ENCODE measurements around the gene IFNG-AS1.
A peak's percentile ranks its signal among the peaks of the same experiment; 100 is the strongest.

IFNG-AS1 gene

GRCh38 chr12:68037616-68038255, 48.5 kb downstream of the IFNG-AS1 start:
- no peak for DNase-seq

DNA sequence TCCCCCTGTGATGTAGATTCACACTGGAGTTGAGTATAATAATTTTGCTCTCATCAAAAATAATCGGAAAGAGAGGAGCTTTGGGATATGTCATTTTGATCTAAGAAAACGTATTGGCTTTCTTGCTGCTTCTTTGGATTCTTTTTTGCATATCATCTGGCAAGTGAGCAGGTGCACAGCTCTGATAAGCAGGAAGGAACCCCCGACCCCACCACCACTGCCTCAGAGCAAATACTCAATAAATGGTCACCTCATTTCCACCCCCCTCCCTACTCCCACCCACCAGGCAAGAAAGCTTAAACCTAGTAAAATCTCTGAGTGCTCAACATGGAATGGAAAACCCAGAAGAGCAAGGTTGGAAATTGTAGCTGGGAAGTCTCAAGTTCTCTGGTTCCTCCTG, 49.4 kb downstream of the IFNG-AS1 start:
- no peak for DNase-seq

DNA sequence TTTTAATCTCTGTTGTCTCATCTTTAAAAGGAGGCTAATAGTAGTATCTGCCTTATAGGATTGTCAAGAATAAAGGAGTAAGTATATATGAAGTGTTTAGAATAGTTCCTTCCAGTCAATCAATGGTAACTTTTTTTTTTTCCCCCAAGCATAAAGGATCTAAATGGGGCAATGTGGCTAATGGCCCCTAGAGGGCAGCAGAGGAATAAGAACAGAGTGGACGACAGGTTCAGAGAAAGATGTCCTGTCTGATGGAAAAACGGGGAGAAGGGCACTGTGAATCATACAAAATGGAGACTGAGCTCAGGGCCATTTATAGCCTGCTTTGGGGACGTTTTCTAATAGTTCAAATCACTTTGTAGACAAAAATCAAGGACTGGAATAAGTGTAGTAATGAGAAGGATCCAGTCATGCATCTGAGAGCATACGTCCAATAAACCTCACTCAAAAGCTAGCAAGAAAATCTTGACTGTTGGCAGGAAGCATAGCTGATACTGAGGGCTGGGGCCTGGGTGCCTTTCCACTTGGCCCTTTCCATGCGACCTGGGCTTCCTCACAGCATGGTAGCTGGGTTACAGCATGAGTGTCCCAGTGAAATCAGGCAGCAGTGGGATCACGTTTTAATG, 51.3 kb downstream of the IFNG-AS1 start:
- peak in 8 of 14 donors; percentile 2 to 31 (median 17) for DNase-seq

- no peak for DNase-seq
Observed at GRCh38 chr12:68042212-68042699, 53.0 kb downstream of the IFNG-AS1 start.

GRCh38 chr12:68043435-68043834, 54.2 kb downstream of the IFNG-AS1 start:
- DNase-seq, result no peak

DNA sequence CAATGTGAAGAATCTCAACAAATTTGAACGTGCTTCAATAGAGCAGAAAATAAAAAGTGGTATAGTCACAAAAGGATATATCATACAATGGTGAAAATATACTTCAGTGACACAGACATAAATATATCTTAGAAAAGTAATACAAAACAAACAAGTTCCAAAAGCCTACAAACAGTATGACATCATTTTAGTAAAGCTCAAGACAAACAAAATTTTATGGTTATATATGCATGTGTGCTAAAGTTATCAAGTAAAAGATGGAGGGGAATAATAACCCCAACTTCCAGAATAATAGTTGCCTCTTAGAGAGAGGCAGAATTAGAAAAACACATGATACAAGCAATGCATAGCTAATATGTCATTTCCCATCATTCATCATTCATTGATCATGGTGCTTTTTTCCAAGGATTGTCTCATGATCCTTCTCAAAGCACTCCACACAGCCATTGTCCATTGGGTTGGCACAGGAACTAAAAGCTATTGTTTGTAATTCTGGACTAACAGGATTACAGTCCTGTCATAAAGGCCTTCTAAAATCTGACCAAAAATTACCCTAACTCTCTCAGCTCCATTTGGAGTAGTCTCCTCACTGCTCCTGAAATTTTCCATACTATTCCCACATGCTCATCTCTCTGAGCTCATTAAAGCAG, 59.5 kb downstream of the IFNG-AS1 start:
- DNase-seq, result no peak

DNA sequence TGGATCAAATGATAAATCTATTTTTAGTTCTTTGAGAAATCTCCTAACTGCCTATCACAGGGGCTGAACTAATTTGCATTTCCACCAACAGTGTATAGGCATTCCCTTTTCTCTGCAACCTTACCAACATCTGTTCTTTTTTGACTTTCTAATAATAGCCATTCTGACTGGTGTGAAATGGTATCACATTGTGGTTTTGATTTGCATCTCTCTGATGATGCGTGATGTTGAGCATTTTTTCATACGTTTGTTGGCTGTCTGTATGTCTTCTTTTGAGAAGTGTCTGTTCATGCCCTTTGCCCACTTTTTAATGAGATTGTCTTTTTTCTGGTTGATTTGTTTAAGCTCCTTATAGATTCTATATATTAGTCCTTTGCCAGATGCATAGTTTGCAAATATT, 67.1 kb downstream of the IFNG-AS1 start:
- no peak for DNase-seq

DNA sequence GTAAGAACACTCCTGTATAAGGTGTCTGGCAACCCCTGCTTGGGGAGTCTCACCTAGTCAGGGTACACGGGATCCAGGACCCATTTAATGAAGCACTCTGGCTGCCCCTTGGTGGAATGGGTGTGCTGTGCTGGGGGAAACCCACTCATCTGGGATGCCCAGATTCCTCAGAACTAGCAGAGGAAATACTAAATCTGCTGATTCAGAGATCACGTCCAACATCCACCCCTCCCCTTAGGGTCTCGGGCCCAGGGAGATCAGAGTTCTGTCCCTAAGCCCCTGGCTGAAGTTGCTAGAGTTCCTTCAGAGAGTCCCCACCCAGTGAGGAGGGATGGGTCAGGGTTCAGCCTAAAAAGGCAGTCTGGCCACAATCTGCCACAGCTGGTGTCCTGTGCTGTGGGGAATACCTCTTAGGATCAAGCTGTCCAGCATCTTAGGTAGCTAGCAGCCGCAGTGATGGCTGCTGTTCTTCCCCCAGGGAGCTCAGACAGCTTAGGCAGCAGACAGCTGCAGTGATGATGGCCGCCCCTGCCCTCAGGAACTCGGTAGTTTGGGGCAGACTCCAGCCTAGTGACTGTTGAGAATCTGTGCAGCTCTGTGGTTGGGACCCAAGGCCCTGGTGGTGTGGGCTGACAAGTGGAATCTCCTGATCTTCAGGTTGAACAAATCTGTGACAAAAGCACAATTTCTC, 74.8 kb downstream of the IFNG-AS1 start:
- DNase-seq, result no peak

- no peak for DNase-seq
Observed at GRCh38 chr12:68065163-68065562, 75.9 kb downstream of the IFNG-AS1 start.

DNA sequence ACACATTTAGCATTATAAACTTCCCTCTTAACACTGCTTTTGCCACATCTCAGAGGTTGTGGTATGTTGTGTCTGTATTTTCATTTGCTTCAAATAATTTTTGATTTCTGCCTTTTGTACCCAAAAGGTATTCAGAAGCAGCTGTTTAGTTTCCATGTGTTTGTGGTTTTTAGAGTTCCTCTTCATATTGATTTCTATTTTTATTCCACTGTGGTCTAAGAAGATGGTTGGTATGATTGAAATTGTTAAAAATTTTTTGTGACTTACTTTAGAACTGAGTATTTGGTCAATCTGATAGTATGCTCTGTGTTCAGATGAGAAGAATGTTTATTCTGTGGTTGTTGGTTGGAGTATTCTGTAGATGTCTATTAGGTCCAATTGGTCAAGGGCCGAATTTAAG, 76.4 kb downstream of the IFNG-AS1 start:
- no peak for DNase-seq

- DNase-seq, result no peak
Observed at GRCh38 chr12:68067762-68068376, 78.6 kb downstream of the IFNG-AS1 start.

GRCh38 chr12:68069275-68069674, 80.0 kb downstream of the IFNG-AS1 start:
- DNase-seq, result no peak

Data from C1 segment of cervical spinal cord (tissue), 14 donors.